HCT116 (cell line): Measurements from ENCODE around the gene PIK3CB. TPM values are rescaled to one million over a fixed set of nuclear protein-coding genes. Genes with fewer than 3 reads are reported as not detected.

Source experiments
- ATAC-seq: fragments of 200-7000 bp; cut with Tn5 transposase; 2 replicates; pipeline ENCODE4 v1.9.1; 2020; ENCODE audit warnings: mild to moderate bottlenecking, moderate library complexity
- BruUV-seq: library from RNA; stranded (reverse); fragments of 400-500 nt; replicated peaks from 2 replicates; lab custom pipeline; 2021; lab: Mats Ljungman, UMichigan
- CTCF ChIA-PET: fragments of 300-600 bp; sonication (Branson Sonifier 250); formaldehyde crosslinking; loops from one replicate; lab custom pipeline; 2021; ENCODE audit warnings: antibody characterized with exemption; lab: Charles Lee
- POLR2A ChIA-PET: fragments of 300-600, 350-600 bp; sonication (Branson Sonifier 250); formaldehyde crosslinking; loops from one replicate; lab custom pipeline; 2021; ENCODE audit warnings: antibody characterized with exemption; lab: Charles Lee
- RAD21 ChIA-PET, 2 experiments: fragments of 300-600 bp; sonication (Branson Sonifier 250); formaldehyde crosslinking; loops; one replicate each; lab custom pipeline; 2023; ENCODE audit warnings: low total read pairs in 2 of 2; ENCODE audit not compliant: uncharacterized antibody in 2 of 2, unreplicated experiment in 2 of 2, low non-redundant PET in 1 of 2; lab: Charles Lee
- DNase-seq: peaks from one replicate; pipeline ENCODE4 v3.0.0-alpha.2; 2010; ENCODE audit warnings: low read depth, low spot score
- H2AFZ ChIP-seq: fragments of 200-600 bp; shearing (Covaris generic), sonication (generic); 2 replicates; pipeline ENCODE4 v1.6.1; 2017; ENCODE audit warnings: low read depth, mixed run types, mixed read lengths, antibody characterized with exemption, low read length; ENCODE audit not compliant: poor library complexity, severe bottlenecking
- H3K27ac ChIP-seq: 2 replicates; pipeline ENCODE4 v1.5.1; 2012; ENCODE audit warnings: low read depth, low read length
- H3K27me3 ChIP-seq: fragments of 200-600 bp; sonication (generic); 2 replicates; pipeline ENCODE4 v1.6.1; 2016; ENCODE audit warnings: mixed run types, low read length, mixed read lengths; ENCODE audit not compliant: insufficient read depth
- H3K36me3 ChIP-seq, 2 experiments: fragments of 200-500 bp in 1 of 2; fragments of 200-600 bp in 1 of 2; sonication (Bioruptor generic) in 1 of 2; sonication (generic) in 1 of 2; 2 replicates each; pipeline versions ENCODE4 v1.5.1 to v1.6.1; 2014 to 2016; ENCODE audit warnings: low read length in 2 of 2, inconsistent platforms in 1 of 2, mixed read lengths in 1 of 2, mixed run types in 1 of 2; ENCODE audit not compliant: insufficient read depth in 2 of 2, control insufficient read depth in 1 of 2
- H3K4me1 ChIP-seq, 2 experiments: fragments of 200-600 bp in 1 of 2; sonication (generic) in 1 of 2; 2 replicates each; pipeline versions ENCODE4 v1.5.1 to v1.6.1; 2012 to 2017; ENCODE audit warnings: low read length in 2 of 2, inconsistent platforms in 1 of 2, mild to moderate bottlenecking in 1 of 2, mixed read lengths in 1 of 2, mixed run types in 1 of 2, moderate library complexity in 1 of 2; ENCODE audit not compliant: insufficient read depth in 2 of 2, control insufficient read depth in 1 of 2
- H3K4me2 ChIP-seq: fragments of 200-600 bp; sonication (generic); 2 replicates; pipeline ENCODE4 v1.6.1; 2017; ENCODE audit warnings: mixed run types, low read length, mixed read lengths
- H3K4me3 ChIP-seq, 2 experiments: fragments of 200-600 bp in 1 of 2; sonication (generic) in 1 of 2; replicated peaks in 1 of 2; 2 replicates each; pipeline ENCODE4 v1.5.1; 2011 to 2016; ENCODE audit warnings: low read length in 2 of 2, control low read depth in 1 of 2, low read depth in 1 of 2, mild to moderate bottlenecking in 1 of 2, mixed read lengths in 1 of 2, mixed run types in 1 of 2
- H3K79me2 ChIP-seq: fragments of 200-600 bp; sonication (generic); 2 replicates; pipeline ENCODE4 v1.6.1; 2017; ENCODE audit warnings: mild to moderate bottlenecking, mixed run types, low read length, moderate library complexity, mixed read lengths; ENCODE audit not compliant: insufficient read depth
- H3K9ac ChIP-seq: fragments of 200-600 bp; sonication (generic); 2 replicates; pipeline ENCODE4 v1.6.1; 2016; ENCODE audit warnings: low read length, mixed read lengths
- H3K9me2 ChIP-seq: fragments of 200-600 bp; sonication (generic), shearing (Covaris generic); 2 replicates; pipeline ENCODE4 v1.6.1; 2017; ENCODE audit warnings: mixed run types, mild to moderate bottlenecking, moderate library complexity; ENCODE audit not compliant: insufficient read depth
- H3K9me3 ChIP-seq, 2 experiments: fragments of 200-500 bp in 1 of 2; fragments of 200-600 bp in 1 of 2; sonication (Bioruptor generic) in 1 of 2; sonication (generic) in 1 of 2; 2 replicates each; pipeline ENCODE4 v1.6.1; 2014 to 2017; ENCODE audit warnings: low read length in 2 of 2, mixed read lengths in 2 of 2, inconsistent platforms in 1 of 2, low read depth in 1 of 2, mild to moderate bottlenecking in 1 of 2, mixed run types in 1 of 2, moderate library complexity in 1 of 2; ENCODE audit not compliant: control insufficient read depth in 1 of 2, insufficient read depth in 1 of 2
- H4K20me1 ChIP-seq: fragments of 200-600 bp; sonication (generic), shearing (Covaris generic); 2 replicates; pipeline ENCODE4 v1.6.1; 2017; ENCODE audit warnings: mixed run types, mild to moderate bottlenecking, moderate library complexity; ENCODE audit not compliant: insufficient read depth
- CBX3 ChIP-seq: IDR thresholded peaks from 2 replicates; pipeline ENCODE4 v1.6.1; 2012; ENCODE audit warnings: low read depth
- EGR1 ChIP-seq: IDR thresholded peaks from 2 replicates; pipeline ENCODE4 v1.6.1; 2012; ENCODE audit warnings: low read depth
- ELF1 ChIP-seq: IDR thresholded peaks from 2 replicates; pipeline ENCODE4 v1.6.1; 2012; ENCODE audit warnings: low read depth, borderline replicate concordance
- EZH2 ChIP-seq: fragments of 200-600 bp; sonication (generic); IDR thresholded peaks from 2 replicates; pipeline ENCODE4 v1.6.1; 2017; ENCODE audit warnings: antibody characterized with exemption, mixed run types
- FOSL1 ChIP-seq: IDR thresholded peaks from 2 replicates; pipeline ENCODE4 v1.6.1; 2012; ENCODE audit warnings: low read depth
- POLR2AphosphoS5 ChIP-seq: IDR thresholded peaks from 2 replicates; pipeline ENCODE4 v1.6.1; 2011; ENCODE audit warnings: mild to moderate bottlenecking, low read depth, low read length, moderate library complexity
- RAD21 ChIP-seq: IDR thresholded peaks from 2 replicates; pipeline ENCODE4 v1.6.1; 2012; ENCODE audit warnings: low read depth, mild to moderate bottlenecking
- SIN3A ChIP-seq: IDR thresholded peaks from 2 replicates; pipeline ENCODE4 v1.6.1; 2012; ENCODE audit warnings: low read depth
- SP1 ChIP-seq: IDR thresholded peaks from 2 replicates; pipeline ENCODE4 v1.6.1; 2012; ENCODE audit warnings: low read depth
- SRF ChIP-seq: IDR thresholded peaks from 2 replicates; pipeline ENCODE4 v1.6.1; 2012; ENCODE audit warnings: low read depth
- TCF7L2 ChIP-seq: IDR thresholded peaks from 2 replicates; pipeline ENCODE4 v1.7.0; 2011; ENCODE audit warnings: borderline replicate concordance, inconsistent platforms; ENCODE audit not compliant: insufficient read depth, insufficient read length; ENCODE audit errors: extremely low read depth
- YY1 ChIP-seq: IDR thresholded peaks from 2 replicates; pipeline ENCODE4 v1.6.1; 2011; ENCODE audit warnings: low read length, low read depth, moderate library complexity, mild to moderate bottlenecking; ENCODE audit not compliant: insufficient replicate concordance; ENCODE audit errors: extremely low read depth
- ZFX ChIP-seq: fragments of 450-650 bp; IDR thresholded peaks from 2 replicates; pipeline ENCODE4 v1.6.1; 2017
- ZNF274 ChIP-seq: fragments of 200-500 bp; sonication (Bioruptor generic); IDR thresholded peaks from 2 replicates; pipeline ENCODE4 v1.6.1; 2014; ENCODE audit warnings: mild to moderate bottlenecking, low read depth, low read length, inconsistent platforms
- intact Hi-C: fragments of 100-400 bp; cut with micrococcal nuclease; formaldehyde crosslinking; loops from 2 replicates; pipeline ENCODE4 v1.10.0; 2022
- total RNA-seq: library from RNA; stranded (reverse); gene quantifications from one replicate; pipeline ENCODE4 v1.2.1, GENCODE V29; 2021; ENCODE audit not compliant: unreplicated experiment
- TF ChIP-seq, protein P1 (sequence below), 3 experiments: fragments of 200-600 bp in 1 of 3; sonication (generic) in 1 of 3; IDR thresholded peaks in 2 of 3; conservative IDR thresholded peaks in 1 of 3; 2 replicates each; pipeline ENCODE4 v1.5.1; 2012 to 2017; ENCODE audit warnings: low read depth in 2 of 3, low read length in 2 of 3, antibody characterized with exemption in 1 of 3, borderline replicate concordance in 1 of 3, control low read depth in 1 of 3, mild to moderate bottlenecking in 1 of 3, mixed read lengths in 1 of 3, mixed run types in 1 of 3, moderate library complexity in 1 of 3; ENCODE audit not compliant: insufficient read depth in 1 of 3

The PIK3CB gene
- total RNA-seq, 1 experiment from 2014 or later: 44.3 TPM

DNA sequence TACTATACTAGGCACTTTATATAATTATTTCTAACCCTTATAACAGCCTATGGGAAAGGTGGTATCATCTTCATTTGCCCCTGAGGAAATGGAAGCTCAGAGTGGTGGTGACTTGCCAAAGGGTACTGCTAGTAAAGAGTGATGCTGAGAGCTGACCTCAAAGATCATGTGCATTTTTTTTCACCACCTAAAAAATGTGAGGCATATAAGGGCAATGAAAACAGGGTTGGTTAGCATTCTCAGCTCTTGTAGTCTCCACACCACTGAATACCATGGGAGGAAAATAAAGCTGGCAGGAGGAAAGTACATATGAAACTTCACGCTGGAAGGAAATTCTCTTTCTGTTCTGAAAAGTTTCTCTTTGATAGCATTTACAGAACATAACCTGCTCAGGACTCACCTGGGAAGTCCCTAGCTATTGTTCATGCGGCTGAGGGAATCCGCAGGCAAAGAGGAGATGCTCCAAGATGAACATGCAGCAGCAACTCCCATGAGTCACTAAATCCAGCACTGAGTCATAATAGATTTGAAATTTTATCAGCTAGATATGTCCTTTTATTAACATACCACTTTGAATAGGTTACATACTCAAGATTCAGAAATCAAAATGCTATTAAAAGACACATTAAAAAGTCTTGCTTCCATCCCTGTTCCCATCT is 208.9 kb downstream of the PIK3CB start:
- ATAC-seq (no peak), DNase-seq (no peak)
- no peaks in the 10 kb centered on the region for H3K9me3 ChIP-seq
- H3K4me2 ChIP-seq: no peak overlapping the region
- ChIA-PET POLR2A (interaction anchor here (1.1 kb wide), 1 partner anchor 32 kb away, joined by 3 read pairs; the partner anchor contains the start of gene CEP70), RAD21 (no interaction called here), CTCF (interaction anchor here (0.8 to 1.8 kb wide), 4 partner anchors 31 to 310 kb away, joined by 3 to 6 read pairs (median 3); partner anchors contain the start of gene CEP70)
- peaks cover 0 to 8% of the 10 kb centered on the region in 2 experiments; a peak in 1 of 4 replicates for H3K4me1 ChIP-seq
- H2AFZ ChIP-seq: no peak overlapping the region
- no peaks in the 10 kb centered on the region for H3K36me3 ChIP-seq
- no peaks in the 10 kb centered on the region for H3K27me3 ChIP-seq
- no peaks in the 10 kb centered on the region for H4K20me1 ChIP-seq
- TF ChIP-seq TCF7L2: no peak
- peak; percentile 55; the same call in 1 of the 2 replicates for TF ChIP-seq FOSL1
- no peak overlapping the region for H3K4me3 ChIP-seq
- intact Hi-C loops: no loop called here
- no peaks in the 10 kb centered on the region for H3K79me2 ChIP-seq
- BruUV-seq: no TSS peak
- no peaks in the 10 kb centered on the region for H3K9me2 ChIP-seq
- no peak overlapping the region for H3K27ac ChIP-seq
- no peak overlapping the region for H3K9ac ChIP-seq

DNA sequence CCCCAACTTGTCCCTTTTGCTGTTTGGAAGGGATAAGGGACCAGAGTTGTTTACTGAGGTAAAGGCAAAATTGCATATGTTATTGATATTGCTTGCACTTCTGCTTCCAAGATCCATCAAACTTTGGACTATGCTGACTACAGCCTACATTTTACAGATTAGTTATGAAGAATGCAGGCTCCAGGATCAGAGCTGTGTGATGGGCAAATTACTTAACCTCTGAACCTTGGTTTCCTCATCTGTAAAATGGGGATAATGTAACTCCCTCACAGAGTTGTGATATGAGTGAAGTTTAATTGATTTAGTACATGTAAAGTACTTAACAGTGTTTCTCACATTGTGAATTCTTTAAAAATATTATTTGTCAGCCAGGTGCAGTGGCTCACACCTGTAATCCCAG is 210.2 kb downstream of the PIK3CB start:
- no TSS peak for BruUV-seq
- ChIA-PET RAD21 (no interaction called here), CTCF (no interaction called here), POLR2A (no interaction called here)
- H3K27me3 ChIP-seq: no peaks in the 10 kb centered on the region
- no peaks in the 10 kb centered on the region for H4K20me1 ChIP-seq
- H3K4me1 ChIP-seq: peaks cover 0 to 8% of the 10 kb centered on the region in 2 experiments; a peak in 1 of 4 replicates
- DNase-seq: no peak
- no peaks in the 10 kb centered on the region for H3K9me2 ChIP-seq
- H3K9me3 ChIP-seq: no peaks in the 10 kb centered on the region
- no peak for ATAC-seq
- no peak overlapping the region for H3K27ac ChIP-seq
- H3K4me3 ChIP-seq: no peak overlapping the region
- no peaks in the 10 kb centered on the region; the same call in 1 of the 2 replicates for H3K79me2 ChIP-seq
- H3K9ac ChIP-seq: no peak overlapping the region
- intact Hi-C loops: no loop called here
- TF ChIP-seq ZNF274 (no peak), YY1 (no peak), EGR1 (no peak), SRF (no peak), SIN3A (no peak), RAD21 (no peak), FOSL1 (no peak), ELF1 (no peak), POLR2AphosphoS5 (no peak), TCF7L2 (no peak), EZH2 (no peak), ZFX (no peak), SP1 (no peak), CBX3 (no peak)
- TF ChIP-seq, protein P1, sequence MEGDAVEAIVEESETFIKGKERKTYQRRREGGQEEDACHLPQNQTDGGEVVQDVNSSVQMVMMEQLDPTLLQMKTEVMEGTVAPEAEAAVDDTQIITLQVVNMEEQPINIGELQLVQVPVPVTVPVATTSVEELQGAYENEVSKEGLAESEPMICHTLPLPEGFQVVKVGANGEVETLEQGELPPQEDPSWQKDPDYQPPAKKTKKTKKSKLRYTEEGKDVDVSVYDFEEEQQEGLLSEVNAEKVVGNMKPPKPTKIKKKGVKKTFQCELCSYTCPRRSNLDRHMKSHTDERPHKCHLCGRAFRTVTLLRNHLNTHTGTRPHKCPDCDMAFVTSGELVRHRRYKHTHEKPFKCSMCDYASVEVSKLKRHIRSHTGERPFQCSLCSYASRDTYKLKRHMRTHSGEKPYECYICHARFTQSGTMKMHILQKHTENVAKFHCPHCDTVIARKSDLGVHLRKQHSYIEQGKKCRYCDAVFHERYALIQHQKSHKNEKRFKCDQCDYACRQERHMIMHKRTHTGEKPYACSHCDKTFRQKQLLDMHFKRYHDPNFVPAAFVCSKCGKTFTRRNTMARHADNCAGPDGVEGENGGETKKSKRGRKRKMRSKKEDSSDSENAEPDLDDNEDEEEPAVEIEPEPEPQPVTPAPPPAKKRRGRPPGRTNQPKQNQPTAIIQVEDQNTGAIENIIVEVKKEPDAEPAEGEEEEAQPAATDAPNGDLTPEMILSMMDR (IDR thresholded peaks at IDR 0.05 in 2 of 3, conservative IDR thresholded peaks at IDR 0.05 in 1 of 3; ENCODE audit: borderline replicate concordance in 1 of 3, insufficient read depth in 1 of 3, low read depth in 2 of 3, low read length in 2 of 3): no peak
- H2AFZ ChIP-seq: no peak overlapping the region
- no peaks in the 10 kb centered on the region for H3K36me3 ChIP-seq
- H3K4me2 ChIP-seq: no peak overlapping the region
